ENCODE data around the gene KCNIP1.

- TF ChIP-seq LEF1 (IDR thresholded peaks at IDR 0.05) (no peak), HDAC2 (IDR thresholded peaks at IDR 0.05) (no peak), ZNF146 (CRISPR knock-in tag; IDR thresholded peaks at IDR 0.05; ENCODE audit: unreplicated experiment) (no peak), HDGF (IDR thresholded peaks at IDR 0.05) (no peak), GATAD2A (IDR thresholded peaks at IDR 0.05) (no peak), ZNF217 (CRISPR knock-in tag; IDR thresholded peaks at IDR 0.05) (no peak), CREB1 (IDR thresholded peaks at IDR 0.05) (no peak), CREB1 (CRISPR knock-in tag; IDR thresholded peaks at IDR 0.05) (no peak), ZNF239 (CRISPR knock-in tag; IDR thresholded peaks at IDR 0.05) (no peak), BHLHE40 (IDR thresholded peaks at IDR 0.05; ENCODE audit: low read length) (no peak), NR1H2 (CRISPR knock-in tag; IDR thresholded peaks at IDR 0.05) (no peak), HINFP (tag; conservative IDR thresholded peaks at IDR 0.05; ENCODE audit: low read depth) (no peak), DPF2 (IDR thresholded peaks at IDR 0.05) (no peak)
Measured at GRCh38 chr5:170480260-170480659, 23.6 kb upstream of the KCNIP1 start.
